DOHH2 (cell line): ENCODE data around the gene C9orf72.
A peak's percentile ranks its signal among the peaks of the same experiment; 100 is the strongest.

Experiments used
- H3F3A ChIP-seq: fragments of 200-600 bp; sonication (generic), shearing (Covaris generic); 2 replicates; pipeline ENCODE4 v1.6.0; 2016; ENCODE audit warnings: antibody characterized with exemption, mild to moderate bottlenecking; ENCODE audit not compliant: control insufficient read depth, insufficient read depth
- H3K27ac ChIP-seq: fragments of 200-600 bp; sonication (generic); 2 replicates; pipeline ENCODE4 v1.5.1; 2014; ENCODE audit warnings: low read depth, mild to moderate bottlenecking, low read length, moderate library complexity
- H3K27me3 ChIP-seq: fragments of 200-600 bp; sonication (generic); 2 replicates; pipeline ENCODE4 v1.6.1; 2014; ENCODE audit warnings: mild to moderate bottlenecking, low read length, mixed read lengths; ENCODE audit not compliant: control insufficient read depth
- H3K36me3 ChIP-seq: fragments of 200-600 bp; sonication (generic); 2 replicates; pipeline ENCODE4 v1.6.1; 2014; ENCODE audit warnings: mild to moderate bottlenecking, low read length, moderate library complexity, mixed read lengths; ENCODE audit not compliant: control insufficient read depth
- H3K4me1 ChIP-seq: fragments of 200-600 bp; sonication (generic); 2 replicates; pipeline ENCODE4 v1.6.1; 2014; ENCODE audit warnings: mild to moderate bottlenecking, low read length, mixed read lengths; ENCODE audit not compliant: control insufficient read depth
- H3K4me2 ChIP-seq: fragments of 200-600 bp; sonication (generic); 2 replicates; pipeline ENCODE4 v1.6.0; 2014; ENCODE audit warnings: mild to moderate bottlenecking, low read length, moderate library complexity
- H3K4me3 ChIP-seq: fragments of 200-600 bp; sonication (generic); 2 replicates; pipeline ENCODE4 v1.5.1; 2014; ENCODE audit warnings: mild to moderate bottlenecking, low read length, mixed read lengths
- H3K79me2 ChIP-seq: fragments of 200-600 bp; sonication (generic); 2 replicates; pipeline ENCODE4 v1.6.1; 2014; ENCODE audit warnings: mild to moderate bottlenecking, low read length, mixed read lengths; ENCODE audit not compliant: control insufficient read depth
- H3K9me2 ChIP-seq: fragments of 200-600 bp; sonication (generic); replicated peaks from 2 replicates; pipeline ENCODE4 v1.6.1; 2014; ENCODE audit warnings: mild to moderate bottlenecking, low read length, mixed read lengths; ENCODE audit not compliant: control insufficient read depth
- H3K9me3 ChIP-seq: fragments of 200-600 bp; sonication (generic); 2 replicates; pipeline ENCODE4 v1.6.1; 2014; ENCODE audit warnings: antibody characterized with exemption, low read length, mixed read lengths; ENCODE audit not compliant: control insufficient read depth, insufficient read depth
- H4K20me1 ChIP-seq: fragments of 200-600 bp; sonication (generic); 2 replicates; pipeline ENCODE4 v1.6.0; 2014; ENCODE audit warnings: low read depth, mild to moderate bottlenecking, antibody characterized with exemption, low read length, moderate library complexity; ENCODE audit not compliant: control insufficient read depth, insufficient read depth
- EZH2phosphoT487 ChIP-seq: fragments of 200-600 bp; sonication (generic); IDR thresholded peaks from 2 replicates; pipeline ENCODE4 v1.6.1; 2017; ENCODE audit warnings: borderline replicate concordance, mild to moderate bottlenecking, antibody characterized with exemption, low read length, moderate library complexity, mixed read lengths
- TF ChIP-seq, protein P1 (sequence below): fragments of 200-600 bp; sonication (generic); IDR thresholded peaks from one replicate; pipeline ENCODE4 v1.5.1; 2014; ENCODE audit warnings: antibody characterized with exemption, mild to moderate bottlenecking, low read depth, low read length; ENCODE audit not compliant: poor library complexity, severe bottlenecking

The C9orf72 gene

DNA sequence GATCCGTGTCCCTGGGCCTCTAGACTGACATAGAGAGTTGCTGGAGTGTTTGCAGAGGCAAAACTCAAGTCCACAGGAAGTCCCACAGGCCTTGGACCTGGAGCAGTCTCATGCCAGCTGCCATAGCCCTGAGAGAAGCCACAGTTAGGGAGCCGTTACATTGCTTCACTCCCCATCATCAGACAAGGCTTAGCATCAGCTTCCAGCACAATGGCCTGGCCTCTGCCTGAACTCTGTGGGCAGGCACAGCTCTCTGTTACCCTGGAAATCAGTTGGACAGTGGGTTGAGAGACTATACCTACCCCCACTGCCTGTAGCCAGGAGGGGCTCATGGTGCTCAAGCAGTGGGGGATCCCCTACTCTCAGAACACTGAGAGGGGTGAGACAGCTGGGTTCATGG, 16.2 kb upstream of the C9orf72 start:
- Histone ChIP-seq H4K20me1 (no peaks in the 10 kb centered on the region), H3K36me3 (no peaks in the 10 kb centered on the region), H3K9me3 (no peaks in the 10 kb centered on the region), H3K79me2 (no peaks in the 10 kb centered on the region), H3K27ac (no peak overlapping the region), H3K9me2 (no peaks in the 10 kb centered on the region), H3F3A (no peaks in the 10 kb centered on the region), H3K4me3 (no peak overlapping the region), H3K4me2 (no peak overlapping the region), H3K4me1 (peaks cover 38% of the 10 kb centered on the region), H3K27me3 (no peaks in the 10 kb centered on the region)
- TF ChIP-seq EZH2phosphoT487: no peak
- TF ChIP-seq, protein P1, sequence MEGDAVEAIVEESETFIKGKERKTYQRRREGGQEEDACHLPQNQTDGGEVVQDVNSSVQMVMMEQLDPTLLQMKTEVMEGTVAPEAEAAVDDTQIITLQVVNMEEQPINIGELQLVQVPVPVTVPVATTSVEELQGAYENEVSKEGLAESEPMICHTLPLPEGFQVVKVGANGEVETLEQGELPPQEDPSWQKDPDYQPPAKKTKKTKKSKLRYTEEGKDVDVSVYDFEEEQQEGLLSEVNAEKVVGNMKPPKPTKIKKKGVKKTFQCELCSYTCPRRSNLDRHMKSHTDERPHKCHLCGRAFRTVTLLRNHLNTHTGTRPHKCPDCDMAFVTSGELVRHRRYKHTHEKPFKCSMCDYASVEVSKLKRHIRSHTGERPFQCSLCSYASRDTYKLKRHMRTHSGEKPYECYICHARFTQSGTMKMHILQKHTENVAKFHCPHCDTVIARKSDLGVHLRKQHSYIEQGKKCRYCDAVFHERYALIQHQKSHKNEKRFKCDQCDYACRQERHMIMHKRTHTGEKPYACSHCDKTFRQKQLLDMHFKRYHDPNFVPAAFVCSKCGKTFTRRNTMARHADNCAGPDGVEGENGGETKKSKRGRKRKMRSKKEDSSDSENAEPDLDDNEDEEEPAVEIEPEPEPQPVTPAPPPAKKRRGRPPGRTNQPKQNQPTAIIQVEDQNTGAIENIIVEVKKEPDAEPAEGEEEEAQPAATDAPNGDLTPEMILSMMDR: no peak

DNA sequence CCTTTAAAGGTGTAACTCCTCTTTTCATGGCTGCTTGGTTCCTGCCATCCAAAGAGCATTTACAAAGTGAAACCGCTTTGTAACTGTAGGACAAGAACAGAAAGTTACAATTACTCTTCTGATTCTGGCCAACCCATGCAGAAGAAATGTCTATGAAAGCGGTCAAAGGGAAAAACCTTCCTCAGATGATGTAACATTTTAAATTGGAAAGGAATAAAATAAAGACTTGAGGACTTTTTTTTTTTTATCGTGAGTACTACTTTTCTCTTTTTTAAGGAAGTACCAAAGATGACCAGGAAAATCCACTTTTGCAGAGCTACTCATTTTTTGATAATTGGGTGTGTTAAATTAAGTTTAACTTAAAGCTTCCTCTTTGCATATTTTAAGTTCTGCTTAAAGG, 13.0 kb upstream of the C9orf72 start:
- Histone ChIP-seq H3K79me2 (no peaks in the 10 kb centered on the region), H4K20me1 (no peaks in the 10 kb centered on the region), H3F3A (no peaks in the 10 kb centered on the region), H3K4me1 (peaks cover 42% of the 10 kb centered on the region), H3K9me3 (no peaks in the 10 kb centered on the region), H3K9me2 (no peaks in the 10 kb centered on the region), H3K27me3 (no peaks in the 10 kb centered on the region), H3K4me3 (peak overlapping the region; percentile 8; the same call in 1 of the 2 replicates), H3K27ac (no peak overlapping the region), H3K4me2 (peak overlapping the region; percentile 83), H3K36me3 (no peaks in the 10 kb centered on the region)
- TF ChIP-seq, protein P1: no peak
- no peak for TF ChIP-seq EZH2phosphoT487

GRCh38 chr9:27584931-27585330, 11.7 kb upstream of the C9orf72 start:
- Histone ChIP-seq H3K4me2 (no peak overlapping the region), H3F3A (no peaks in the 10 kb centered on the region), H3K9me2 (no peaks in the 10 kb centered on the region), H3K4me3 (no peak overlapping the region), H3K79me2 (no peaks in the 10 kb centered on the region), H3K9me3 (no peaks in the 10 kb centered on the region), H3K27ac (no peak overlapping the region), H3K36me3 (no peaks in the 10 kb centered on the region), H3K4me1 (peaks cover 39% of the 10 kb centered on the region), H4K20me1 (no peaks in the 10 kb centered on the region), H3K27me3 (no peaks in the 10 kb centered on the region)
- no peak for TF ChIP-seq EZH2phosphoT487
- TF ChIP-seq, protein P1: no peak

GRCh38 chr9:27582794-27583193, 9.5 kb upstream of the C9orf72 start:
- no peak for TF ChIP-seq EZH2phosphoT487
- TF ChIP-seq, protein P1: no peak
- Histone ChIP-seq H3K27me3 (no peaks in the 10 kb centered on the region), H3K36me3 (no peaks in the 10 kb centered on the region), H3K4me2 (no peak overlapping the region), H3K9me2 (no peaks in the 10 kb centered on the region), H3F3A (no peaks in the 10 kb centered on the region), H3K27ac (no peak overlapping the region), H3K4me1 (peaks cover 24% of the 10 kb centered on the region), H3K79me2 (no peaks in the 10 kb centered on the region), H3K9me3 (peaks cover 9% of the 10 kb centered on the region; the same call in 1 of the 2 replicates), H4K20me1 (no peaks in the 10 kb centered on the region), H3K4me3 (no peak overlapping the region)
